Hematopoietic multipotent progenitor cell (in vitro differentiated cells): ENCODE results near the gene SPECC1L. TPM values are rescaled to one million over a fixed set of nuclear protein-coding genes. Genes with fewer than 3 reads are reported as not detected.
"Not testable (repeated sequence)": the region's sequence is repeated elsewhere in the genome, so short reads cannot be mapped to it uniquely, and the experiment has no call there.

ENCODE experiments used
- DNase-seq, 3 donors: peaks; one replicate each; pipeline ENCODE4 v3.0.0-alpha.2; 2011 to 2015; ENCODE audit warnings: low read depth in 2 of 3, low spot score in 2 of 3
- total RNA-seq: library from RNA; depleted of rRNA; stranded (reverse); fragments of >200 nt; gene quantifications from one replicate; pipeline ENCODE4 v1.2.3, GENCODE V29; 2012

Gene SPECC1L
- total RNA-seq, 1 donor: 24.8 TPM

GRCh38 chr22:24247011-24247507 lies 23.6 kb upstream of the SPECC1L start:
- DNase-seq: no peak

- peak in 2 of 3 donors; percentile 63 to 74 for DNase-seq
These were observed 22.9 kb upstream of the SPECC1L start for GRCh38 chr22:24247564-24248344.

- not testable (repeated sequence) for DNase-seq
These were observed 22.0 kb upstream of the SPECC1L start for GRCh38 chr22:24248611-24249010.

GRCh38 chr22:24249413-24249812 lies 21.2 kb upstream of the SPECC1L start:
- not testable (repeated sequence) for DNase-seq

- not testable (repeated sequence) for DNase-seq
These were observed 19.3 kb upstream of the SPECC1L start for GRCh38 chr22:24251286-24251685.

GRCh38 chr22:24253126-24253525 lies 17.5 kb upstream of the SPECC1L start:
- not testable (repeated sequence) for DNase-seq

GRCh38 chr22:24256136-24256535 lies 14.5 kb upstream of the SPECC1L start:
- DNase-seq: not testable (repeated sequence)

- DNase-seq: not testable (repeated sequence)
These were observed 13.9 kb upstream of the SPECC1L start for GRCh38 chr22:24256736-24257135.

GRCh38 chr22:24259459-24259858 lies 11.2 kb upstream of the SPECC1L start:
- DNase-seq: peak in 2 of 3 donors; percentile 79 to 86

GRCh38 chr22:24262185-24262749 lies 8.4 kb upstream of the SPECC1L start:
- DNase-seq: not testable (repeated sequence)

- not testable (repeated sequence) for DNase-seq
These were observed 7.2 kb upstream of the SPECC1L start for GRCh38 chr22:24263479-24263878.

- not testable (repeated sequence) for DNase-seq
These were observed 6.2 kb upstream of the SPECC1L start for GRCh38 chr22:24264329-24264896.

GRCh38 chr22:24265734-24266133 lies 4.9 kb upstream of the SPECC1L start:
- no peak for DNase-seq

- DNase-seq: not testable (repeated sequence)
These were observed 4.1 kb upstream of the SPECC1L start for GRCh38 chr22:24266495-24266894.

- DNase-seq: no peak
These were observed 789 bp downstream of the SPECC1L start for GRCh38 chr22:24271386-24271854.

GRCh38 chr22:24273031-24273430 lies 2.4 kb downstream of the SPECC1L start:
- DNase-seq: not testable (repeated sequence)

- DNase-seq: not testable (repeated sequence)
These were observed 3.3 kb downstream of the SPECC1L start for GRCh38 chr22:24273906-24274305.

GRCh38 chr22:24274696-24275405 lies 4.2 kb downstream of the SPECC1L start:
- not testable (repeated sequence) for DNase-seq

GRCh38 chr22:24280363-24280762 lies 9.7 kb downstream of the SPECC1L start:
- DNase-seq: not testable (repeated sequence)

- DNase-seq: no peak
These were observed 11.8 kb downstream of the SPECC1L start for GRCh38 chr22:24282401-24282800.

- no peak for DNase-seq
These were observed 14.1 kb downstream of the SPECC1L start for GRCh38 chr22:24284747-24285203.
